Measurements from ENCODE around the gene LRCOL1. TPM values are rescaled to one million over a fixed set of nuclear protein-coding genes. Genes with fewer than 3 reads are reported as not detected.

LRCOL1 gene
- total RNA-seq, 1 experiment from 2014 or later, result not detected

- H3K4me1 ChIP-seq, result no peaks in the 10 kb centered on the region
- no peak for DNase-seq
- no peak overlapping the region for H3K27ac ChIP-seq
- H3K27me3 ChIP-seq, result no peaks in the 10 kb centered on the region
- no peaks in the 10 kb centered on the region for H3K9me3 ChIP-seq (replicated peaks)
- no peak overlapping the region for H3K4me3 ChIP-seq
- H3K36me3 ChIP-seq, result peaks cover 52% of the 10 kb centered on the region
Observed at GRCh38 chr12:132641811-132642650, 31.6 kb upstream of the LRCOL1 start.

- Histone ChIP-seq H3K27me3 (no peaks in the 10 kb centered on the region), H3K4me3 (no peak overlapping the region), H3K4me1 (no peaks in the 10 kb centered on the region), H3K9me3 (replicated peaks) (no peaks in the 10 kb centered on the region), H3K36me3 (peaks cover 48% of the 10 kb centered on the region), H3K27ac (no peak overlapping the region)
- no peak for DNase-seq
Observed at GRCh38 chr12:132640936-132641335, 30.6 kb upstream of the LRCOL1 start.

- Histone ChIP-seq H3K4me1 (no peaks in the 10 kb centered on the region), H3K27ac (no peak overlapping the region), H3K36me3 (peaks cover 55% of the 10 kb centered on the region), H3K27me3 (no peaks in the 10 kb centered on the region), H3K9me3 (replicated peaks) (no peaks in the 10 kb centered on the region), H3K4me3 (no peak overlapping the region)
- no peak for DNase-seq
Observed at GRCh38 chr12:132639956-132640520, 29.7 kb upstream of the LRCOL1 start.

GRCh38 chr12:132638541-132639408 lies 28.4 kb upstream of the LRCOL1 start:
- Histone ChIP-seq H3K4me1 (no peaks in the 10 kb centered on the region), H3K4me3 (no peak overlapping the region), H3K27ac (no peak overlapping the region), H3K27me3 (no peaks in the 10 kb centered on the region), H3K36me3 (peaks cover 61% of the 10 kb centered on the region), H3K9me3 (replicated peaks) (no peaks in the 10 kb centered on the region)
- DNase-seq, result peak in 1 of 2 experiments; percentile 39

- Histone ChIP-seq H3K27me3 (no peaks in the 10 kb centered on the region), H3K4me3 (no peak overlapping the region), H3K9me3 (replicated peaks) (no peaks in the 10 kb centered on the region), H3K4me1 (no peaks in the 10 kb centered on the region), H3K36me3 (peaks cover 61% of the 10 kb centered on the region), H3K27ac (no peak overlapping the region)
- no peak for DNase-seq
Observed at GRCh38 chr12:132637811-132638210, 27.4 kb upstream of the LRCOL1 start.

- Histone ChIP-seq H3K27me3 (no peaks in the 10 kb centered on the region), H3K27ac (no peak overlapping the region), H3K4me3 (no peak overlapping the region), H3K4me1 (no peaks in the 10 kb centered on the region), H3K36me3 (peaks cover 75% of the 10 kb centered on the region), H3K9me3 (replicated peaks) (no peaks in the 10 kb centered on the region)
- DNase-seq, result no peak
Observed at GRCh38 chr12:132635076-132635955, 24.9 kb upstream of the LRCOL1 start.

- DNase-seq, result no peak
- Histone ChIP-seq H3K4me3 (no peak overlapping the region), H3K36me3 (peaks cover 83% of the 10 kb centered on the region), H3K4me1 (no peaks in the 10 kb centered on the region), H3K27me3 (no peaks in the 10 kb centered on the region), H3K27ac (no peak overlapping the region), H3K9me3 (replicated peaks) (no peaks in the 10 kb centered on the region)
Observed at GRCh38 chr12:132634411-132634990, 24.1 kb upstream of the LRCOL1 start.

GRCh38 chr12:132633901-132634300 lies 23.5 kb upstream of the LRCOL1 start:
- no peak for DNase-seq
- Histone ChIP-seq H3K9me3 (replicated peaks) (no peaks in the 10 kb centered on the region), H3K27ac (no peak overlapping the region), H3K36me3 (peaks cover 86% of the 10 kb centered on the region), H3K27me3 (no peaks in the 10 kb centered on the region), H3K4me3 (no peak overlapping the region), H3K4me1 (no peaks in the 10 kb centered on the region)

GRCh38 chr12:132633398-132633797 lies 23.0 kb upstream of the LRCOL1 start:
- no peaks in the 10 kb centered on the region for H3K4me1 ChIP-seq
- no peaks in the 10 kb centered on the region for H3K27me3 ChIP-seq
- H3K27ac ChIP-seq, result no peak overlapping the region
- no peak for DNase-seq
- H3K4me3 ChIP-seq, result no peak overlapping the region
- H3K36me3 ChIP-seq, result peaks cover 88% of the 10 kb centered on the region
- no peaks in the 10 kb centered on the region for H3K9me3 ChIP-seq (replicated peaks)

GRCh38 chr12:132632521-132633228 lies 22.3 kb upstream of the LRCOL1 start:
- no peaks in the 10 kb centered on the region for H3K4me1 ChIP-seq
- DNase-seq, result no peak
- no peaks in the 10 kb centered on the region for H3K9me3 ChIP-seq (replicated peaks)
- peaks cover 85% of the 10 kb centered on the region for H3K36me3 ChIP-seq
- no peaks in the 10 kb centered on the region for H3K27me3 ChIP-seq
- no peak overlapping the region for H3K4me3 ChIP-seq
- no peak overlapping the region for H3K27ac ChIP-seq

GRCh38 chr12:132631666-132632065 lies 21.3 kb upstream of the LRCOL1 start:
- Histone ChIP-seq H3K4me3 (no peak overlapping the region), H3K36me3 (peaks cover 83% of the 10 kb centered on the region)
- DNase-seq, result no peak

GRCh38 chr12:132630672-132631071 lies 20.3 kb upstream of the LRCOL1 start:
- no peak overlapping the region for H3K4me3 ChIP-seq
- no peak overlapping the region for H3K27ac ChIP-seq
- no peaks in the 10 kb centered on the region for H3K4me1 ChIP-seq
- H3K27me3 ChIP-seq, result no peaks in the 10 kb centered on the region
- peaks cover 86% of the 10 kb centered on the region for H3K36me3 ChIP-seq
- no peaks in the 10 kb centered on the region for H3K9me3 ChIP-seq (replicated peaks)
- no peak for DNase-seq

More at GRCh38 chr12:132631666-132632065, 21.3 kb upstream of the LRCOL1 start:
- H3K9me3 ChIP-seq (replicated peaks), result no peaks in the 10 kb centered on the region
- H3K27ac ChIP-seq, result no peak overlapping the region
- no peaks in the 10 kb centered on the region for H3K27me3 ChIP-seq
- no peaks in the 10 kb centered on the region for H3K4me1 ChIP-seq

- no peak for DNase-seq
- Histone ChIP-seq H3K4me3 (no peak overlapping the region), H3K4me1 (no peaks in the 10 kb centered on the region), H3K36me3 (peaks cover 86% of the 10 kb centered on the region), H3K9me3 (replicated peaks) (no peaks in the 10 kb centered on the region), H3K27me3 (no peaks in the 10 kb centered on the region), H3K27ac (no peak overlapping the region)
Observed at GRCh38 chr12:132629330-132629729, 18.9 kb upstream of the LRCOL1 start.

Measured in SJCRH30 (cell line).